GM08714 (cell line): Measurements from ENCODE around the gene NAV1.
A peak's percentile ranks its signal among the peaks of the same experiment; 100 is the strongest.

Experiments
- H3K4me3 ChIP-seq: fragments of 200-500 bp; sonication (Bioruptor generic); 2 replicates; pipeline ENCODE4 v1.5.1; 2014; ENCODE audit warnings: mild to moderate bottlenecking, low read length, inconsistent platforms
- ZNF274 ChIP-seq: IDR thresholded peaks from 2 replicates; pipeline ENCODE4 v1.6.1; 2012; ENCODE audit warnings: mild to moderate bottlenecking, low read depth, low read length

NAV1 gene

GRCh38 chr1:201530741-201531531, 8.0 kb upstream of the NAV1 start:
- TF ChIP-seq ZNF274: no peak
- no peak overlapping the region for H3K4me3 ChIP-seq

DNA sequence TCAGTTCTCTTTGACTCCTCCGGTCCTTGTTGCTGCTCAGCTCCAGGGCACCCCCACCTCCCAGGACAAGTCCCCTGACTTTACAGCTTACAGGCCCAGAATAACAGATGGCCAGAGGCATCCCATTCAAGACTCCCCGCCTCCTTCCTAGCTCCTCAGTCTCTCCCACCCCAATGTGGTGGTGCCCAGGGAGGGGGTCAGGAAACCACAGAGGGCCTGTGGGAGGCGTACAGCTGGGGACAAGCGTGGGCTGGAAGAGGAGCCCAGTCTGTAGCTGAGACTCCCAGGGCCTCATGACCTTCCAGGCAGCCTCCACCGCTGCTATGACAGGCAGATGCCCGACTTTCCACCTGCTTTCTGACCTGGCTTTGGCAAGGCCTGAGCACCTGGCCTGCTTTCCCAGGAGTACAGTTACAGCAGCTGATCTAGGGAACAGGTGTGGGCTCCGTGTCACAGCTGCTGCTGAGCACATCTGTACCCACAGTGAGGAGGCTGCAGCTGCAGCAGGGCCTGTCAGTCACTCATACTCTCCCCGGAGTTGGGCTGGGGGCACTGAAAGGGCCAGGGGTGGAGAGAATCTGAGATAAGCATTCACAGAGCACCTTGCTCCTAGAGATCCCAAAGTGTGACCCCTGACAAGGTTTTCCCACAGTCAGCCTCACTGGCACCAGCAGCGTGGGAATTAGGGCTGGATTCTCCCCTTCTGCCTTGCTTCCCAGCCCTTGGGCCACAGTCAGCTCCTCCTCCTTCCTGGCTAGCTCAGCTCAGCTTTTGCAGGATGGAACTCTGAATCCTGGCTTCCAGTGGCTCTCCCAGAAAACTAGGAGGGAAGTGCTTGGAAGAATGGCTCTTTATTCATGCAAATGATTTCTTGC, 7.1 kb upstream of the NAV1 start:
- H3K4me3 ChIP-seq: no peak overlapping the region
- no peak for TF ChIP-seq ZNF274

- TF ChIP-seq ZNF274: no peak
- no peak overlapping the region for H3K4me3 ChIP-seq
Measured at GRCh38 chr1:201533836-201534235, 5.1 kb upstream of the NAV1 start.

- TF ChIP-seq ZNF274: no peak
- H3K4me3 ChIP-seq: no peak overlapping the region
Measured at GRCh38 chr1:201535046-201535918, 3.6 kb upstream of the NAV1 start.

- no peak for TF ChIP-seq ZNF274
- H3K4me3 ChIP-seq: no peak overlapping the region
Measured at GRCh38 chr1:201535919-201536245, 3.0 kb upstream of the NAV1 start.

DNA sequence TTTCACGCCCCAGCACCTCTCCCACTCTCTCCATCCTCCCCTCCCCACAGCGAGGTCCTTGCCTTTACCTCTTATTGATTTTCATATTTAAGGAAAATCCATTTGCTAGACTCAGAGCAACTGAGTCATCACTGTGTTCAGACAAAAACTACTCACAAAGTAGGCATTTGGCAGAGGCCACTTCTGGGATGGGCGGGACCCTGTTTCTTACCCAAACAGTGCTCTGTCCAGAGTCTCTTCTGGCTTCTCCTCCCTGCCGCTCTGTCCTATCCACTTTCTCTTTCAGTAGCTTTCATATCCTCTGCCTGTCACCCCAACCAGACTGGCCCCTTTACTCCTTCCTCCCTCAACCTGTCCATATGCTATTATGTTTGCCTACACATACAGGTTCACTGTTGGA, 2.4 kb upstream of the NAV1 start:
- TF ChIP-seq ZNF274: no peak
- no peak overlapping the region for H3K4me3 ChIP-seq

DNA sequence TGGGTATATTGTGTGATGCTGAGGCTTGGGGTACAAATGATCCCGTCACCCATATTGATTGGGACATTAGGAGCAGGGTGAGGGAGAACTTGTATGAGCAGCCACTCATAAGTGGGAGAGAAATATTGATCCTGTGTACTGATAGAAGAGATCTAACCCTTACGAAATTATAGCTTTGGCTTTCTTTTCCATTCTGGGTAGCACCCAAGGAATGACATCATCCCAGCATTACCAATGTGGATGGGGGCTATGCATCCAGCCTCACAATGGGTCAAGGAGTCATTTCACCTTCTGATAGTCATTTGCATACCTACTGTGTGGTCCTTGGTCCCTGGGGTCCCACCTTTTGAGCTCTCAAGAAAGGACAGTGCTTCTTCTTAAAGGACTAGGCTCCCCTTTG, 1.9 kb upstream of the NAV1 start:
- TF ChIP-seq ZNF274: no peak
- no peak overlapping the region for H3K4me3 ChIP-seq

DNA sequence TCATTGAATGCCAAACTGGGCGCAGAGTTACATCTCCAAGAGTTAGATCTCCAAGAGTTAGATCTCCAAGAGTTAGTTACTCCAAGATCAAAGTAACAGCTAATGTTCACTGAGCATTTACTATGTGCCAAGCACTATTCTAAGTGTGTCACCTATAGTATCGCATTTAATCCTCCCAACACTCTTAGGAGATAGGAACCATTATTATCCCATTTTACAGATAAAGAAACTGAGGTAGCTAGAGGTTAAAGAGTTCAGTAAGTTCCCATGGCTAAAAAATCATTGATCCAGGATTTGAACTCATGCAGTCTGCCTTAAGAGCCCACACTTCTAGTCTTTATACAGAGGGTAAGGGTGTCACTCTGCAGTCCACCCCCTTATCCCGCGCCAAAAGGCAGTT, 1.5 kb upstream of the NAV1 start:
- no peak for TF ChIP-seq ZNF274
- H3K4me3 ChIP-seq: no peak overlapping the region

DNA sequence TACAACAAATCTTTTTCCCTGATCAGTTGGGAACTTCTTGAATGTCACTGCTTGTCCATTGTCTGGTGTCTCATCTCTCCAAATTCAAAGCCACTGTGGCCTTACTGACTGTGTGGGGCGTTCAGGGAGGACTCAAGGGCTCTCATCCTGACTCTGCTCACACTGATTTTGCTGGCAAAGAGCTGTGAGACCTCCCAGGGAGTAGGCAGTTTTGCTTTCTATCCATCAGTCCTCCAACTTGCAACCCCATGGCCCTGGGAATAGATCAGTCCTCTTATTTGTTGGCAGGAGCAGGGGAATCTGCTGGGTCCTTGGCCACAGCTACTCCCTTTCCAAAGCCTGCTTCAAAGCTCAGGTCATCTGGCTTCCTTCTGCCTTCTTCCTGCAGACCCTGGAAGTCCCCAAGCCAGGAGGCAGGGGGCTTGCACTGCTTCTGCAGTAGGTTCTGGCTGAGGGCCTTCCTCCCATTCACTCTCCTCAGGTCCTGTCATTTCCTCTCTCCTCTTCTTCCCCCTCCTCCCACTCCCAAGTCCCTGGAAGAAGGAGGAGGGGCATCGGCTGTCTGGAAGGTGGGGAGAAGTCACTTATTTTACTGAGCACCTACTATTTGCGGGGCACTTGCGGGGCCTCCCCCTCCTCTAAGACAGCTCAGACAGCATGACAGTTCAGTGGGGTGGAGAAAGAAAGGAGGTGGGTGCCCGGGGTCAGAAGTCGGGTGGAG, 876 bp upstream of the NAV1 start:
- no peak overlapping the region; the same call in 1 of the 2 replicates for H3K4me3 ChIP-seq
- TF ChIP-seq ZNF274: no peak

GRCh38 chr1:201539561-201540431, 869 bp downstream of the NAV1 start:
- no peak for TF ChIP-seq ZNF274
- H3K4me3 ChIP-seq: peak overlapping the region; percentile 55; the same call in 1 of the 2 replicates

DNA sequence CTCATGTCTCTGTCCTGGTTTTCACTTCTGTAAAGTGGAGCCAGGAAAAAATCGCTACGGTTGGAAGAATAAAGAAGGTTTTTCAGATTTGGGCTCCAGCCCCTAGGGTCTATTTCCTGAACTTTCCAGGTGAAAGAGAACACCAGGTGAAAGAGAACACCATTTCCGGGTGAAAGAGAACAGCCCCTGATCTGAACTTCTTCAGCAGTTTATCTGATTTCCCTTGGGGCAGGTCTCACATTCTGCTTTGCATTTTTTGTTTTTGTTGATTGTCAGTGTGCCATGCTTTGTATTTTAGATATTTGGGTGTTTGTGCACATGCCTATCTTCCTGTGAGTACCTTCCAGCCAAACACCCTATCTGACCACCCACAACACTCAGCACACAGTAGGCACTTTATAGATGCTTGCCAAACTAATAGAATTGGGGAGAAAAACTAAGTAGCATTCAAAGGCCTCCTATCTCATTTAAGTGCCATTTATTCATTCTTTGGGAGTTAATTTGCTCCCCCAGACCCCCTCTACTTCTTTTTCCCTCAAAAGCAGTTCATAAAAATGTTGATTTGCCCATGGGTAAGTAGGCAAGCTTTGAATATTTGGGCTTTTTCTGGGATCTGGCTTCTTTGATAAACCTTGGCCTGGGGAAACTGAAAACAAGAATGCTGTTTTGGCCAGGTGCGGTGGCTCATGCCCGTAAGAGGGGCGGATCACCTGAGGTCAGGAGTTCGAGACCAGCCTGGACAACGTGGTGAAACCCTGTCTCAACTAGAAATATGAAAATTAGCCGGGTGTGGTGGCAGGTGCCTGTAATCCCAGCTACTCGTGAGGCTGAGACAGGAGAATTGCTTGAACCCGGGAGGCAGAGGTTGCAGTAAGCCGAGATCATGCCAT, 2.2 kb downstream of the NAV1 start:
- TF ChIP-seq ZNF274: no peak
- no peak overlapping the region for H3K4me3 ChIP-seq
